PFSK-1 (cell line): ENCODE data around the gene IGDCC3.

Source experiments
- POLR2AphosphoS5 ChIP-seq: IDR thresholded peaks from 2 replicates; pipeline ENCODE4 v1.6.1; 2012; ENCODE audit warnings: low read depth, mild to moderate bottlenecking, control low read depth, low read length, moderate library complexity
- REST ChIP-seq, 2 experiments: IDR thresholded peaks; 2 replicates each; pipeline versions ENCODE4 v1.6.1 to v1.8.0; 2011 to 2012; ENCODE audit warnings: low read depth in 2 of 2, low read length in 2 of 2, control low read depth in 1 of 2, inconsistent platforms in 1 of 2, mild to moderate bottlenecking in 1 of 2, moderate library complexity in 1 of 2; ENCODE audit not compliant: insufficient read depth in 1 of 2
- SIN3A ChIP-seq: IDR thresholded peaks from 2 replicates; pipeline ENCODE4 v1.6.1; 2012; ENCODE audit warnings: mild to moderate bottlenecking, low read length, moderate library complexity, borderline replicate concordance; ENCODE audit not compliant: insufficient read depth
- TAF1 ChIP-seq: IDR thresholded peaks from 2 replicates; pipeline ENCODE4 v1.6.1; 2012; ENCODE audit warnings: low read length, control low read depth, borderline replicate concordance; ENCODE audit not compliant: insufficient read depth

GRCh38 chr15:65331811-65332210 lies 46.0 kb downstream of the IGDCC3 start:
- TF ChIP-seq SIN3A = no peak
- TF ChIP-seq TAF1 = no peak
- no peak for TF ChIP-seq REST (IDR thresholded peaks at IDR 0.05; ENCODE audit: insufficient read depth in 1 of 2, low read depth in 2 of 2, low read length in 2 of 2)
- TF ChIP-seq POLR2AphosphoS5 = no peak
